ENCODE measurements around the gene PRDM16. TPM values are rescaled to one million over a fixed set of nuclear protein-coding genes. Genes with fewer than 3 reads are reported as not detected.
A peak's percentile ranks its signal among the peaks of the same experiment; 100 is the strongest.

PRDM16 gene
- polyA plus RNA-seq, 2 of the 4 experiments (the other 2 are of a cell fraction) = 0.03 to 0.35 TPM

DNA sequence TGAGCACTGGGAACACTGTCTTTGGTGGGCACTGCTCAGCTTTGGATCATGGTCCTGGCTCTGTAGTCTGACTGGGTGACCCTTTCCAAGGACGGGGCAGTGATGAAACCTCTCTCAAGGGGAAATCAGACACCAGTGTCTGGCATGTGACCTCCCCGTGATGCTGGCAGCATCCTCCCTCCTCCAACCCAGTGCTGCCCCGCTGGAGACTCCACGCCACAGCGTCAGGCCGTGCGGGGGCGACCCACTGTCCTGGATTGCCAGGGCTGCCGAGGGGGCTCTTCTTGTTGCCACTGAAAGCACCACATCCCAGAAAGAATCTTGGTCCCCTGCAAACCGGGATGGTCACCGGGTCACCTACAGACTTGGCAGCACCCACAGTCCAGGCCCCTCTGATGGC, 239.1 kb downstream of the PRDM16 start:
- no peak for FAIRE-seq
- POLR2A ChIA-PET = no interaction called here

DNA sequence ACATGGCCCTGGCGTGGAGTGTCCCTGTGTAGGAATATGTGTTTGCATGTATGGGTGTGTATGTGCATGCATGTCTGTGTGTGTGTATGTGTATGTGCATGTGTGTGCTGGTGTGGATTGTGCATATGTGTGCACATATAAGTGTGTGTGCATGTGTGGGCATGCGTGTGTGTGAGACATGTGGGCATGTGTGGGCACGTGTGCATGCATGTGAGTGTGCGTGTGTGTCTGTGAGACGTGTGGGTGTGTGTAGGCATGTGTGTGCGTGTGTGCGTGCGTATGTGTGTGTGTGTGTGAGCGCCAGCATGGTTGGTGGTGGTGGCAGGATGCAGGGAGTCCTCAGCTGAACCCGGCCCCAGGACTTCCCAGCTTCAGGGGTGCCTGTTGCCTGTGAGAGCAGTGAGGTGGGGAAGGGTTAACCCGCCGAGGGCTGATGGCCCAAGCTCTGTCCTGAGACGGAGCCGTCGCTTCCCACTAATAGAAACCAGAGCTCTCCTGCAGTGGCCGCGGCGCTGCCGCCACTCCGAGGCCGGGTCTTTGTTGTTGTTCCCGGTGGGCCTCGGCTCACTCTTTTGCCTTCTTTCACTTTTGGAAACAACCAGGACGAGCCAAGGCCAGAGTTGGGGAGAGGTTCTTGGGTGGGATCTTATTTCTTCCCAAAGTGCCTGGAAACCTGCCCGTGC, 241.9 kb downstream of the PRDM16 start:
- ATAC-seq (no peak), FAIRE-seq (no peak), DNase-seq (ENCODE audit: low read depth in 1 of 2, low spot score in 1 of 2) (no peak)
- no peak overlapping the region for H3K4me2 ChIP-seq
- TF ChIP-seq TP53 (CRISPR knock-in tag; IDR thresholded peaks at IDR 0.05) (no peak), FOXS1 (CRISPR knock-in tag; IDR thresholded peaks at IDR 0.05) (no peak), TFCP2L1 (CRISPR knock-in tag; IDR thresholded peaks at IDR 0.05) (no peak), SREBF2 (IDR thresholded peaks at IDR 0.05) (no peak), ESRRA (IDR thresholded peaks at IDR 0.05; ENCODE audit: borderline replicate concordance, low read length) (no peak)
- POLR2A ChIA-PET = no interaction called here
- CTCF ChIA-PET = interaction anchor here (1.3 to 2.2 kb wide), 2 partner anchors 9 to 298 kb away, joined by 4 to 5 read pairs; no protein-coding TSS in a partner anchor
- H3K27ac ChIP-seq = peak overlapping the region in 1 of 2 experiments; percentile 92; a peak in 3 of 6 replicates
- no peaks in the 10 kb centered on the region for H3K9me3 ChIP-seq
- H3K4me1 ChIP-seq = peaks cover 28% of the 10 kb centered on the region
- 94% methylated on average over 23 of the region's 25 CpGs for WGBS (ENCODE audit: missing lambda C conversion rate)
- H3K4me3 ChIP-seq = no peak overlapping the region

More for the DNA sequence above, 239.1 kb downstream of the PRDM16 start:
- CTCF ChIA-PET = no interaction called here
- Histone ChIP-seq H3K27ac (no peak overlapping the region), H3K9me3 (no peaks in the 10 kb centered on the region), H3K4me2 (no peak overlapping the region), H3K4me1 (peaks cover 17% of the 10 kb centered on the region), H3K4me3 (no peak overlapping the region)
- TF ChIP-seq ZSCAN20 (CRISPR knock-in tag; IDR thresholded peaks at IDR 0.05) (no peak), CEBPB (IDR thresholded peaks at IDR 0.05) (no peak), POLR2AphosphoS2 (conservative IDR thresholded peaks at IDR 0.05; ENCODE audit: low read length) (no peak), RARB (CRISPR knock-in tag; IDR thresholded peaks at IDR 0.05) (no peak), SMC3 (IDR thresholded peaks at IDR 0.05) (no peak), EHMT2 (IDR thresholded peaks at IDR 0.05; ENCODE audit: low read depth) (no peak), ZFP36 (IDR thresholded peaks at IDR 0.05; ENCODE audit: borderline replicate concordance, partially characterized antibody) (no peak), RAD21 (conservative IDR thresholded peaks at IDR 0.05 in 1 of 2, IDR thresholded peaks at IDR 0.05 in 1 of 2) (no peak), JUNB (IDR thresholded peaks at IDR 0.05) (no peak), BHLHE40 (IDR thresholded peaks at IDR 0.05; ENCODE audit: low read depth, low read length) (no peak), FOSB (CRISPR knock-in tag; IDR thresholded peaks at IDR 0.05) (no peak), CBX2 (IDR thresholded peaks at IDR 0.05; ENCODE audit: borderline replicate concordance, low read depth) (no peak), POLR2A (IDR thresholded peaks at IDR 0.05; ENCODE audit: low read length) (no peak), FOXS1 (CRISPR knock-in tag; IDR thresholded peaks at IDR 0.05) (no peak), FOSL2 (IDR thresholded peaks at IDR 0.05) (no peak), FOSL2 (CRISPR knock-in tag; IDR thresholded peaks at IDR 0.05) (no peak), ZNF302 (CRISPR knock-in tag; IDR thresholded peaks at IDR 0.05) (no peak), GATA3 (IDR thresholded peaks at IDR 0.05; ENCODE audit: borderline replicate concordance) (no peak), ZC3H11A (IDR thresholded peaks at IDR 0.05) (no peak)
- TF ChIP-seq, protein P1, sequence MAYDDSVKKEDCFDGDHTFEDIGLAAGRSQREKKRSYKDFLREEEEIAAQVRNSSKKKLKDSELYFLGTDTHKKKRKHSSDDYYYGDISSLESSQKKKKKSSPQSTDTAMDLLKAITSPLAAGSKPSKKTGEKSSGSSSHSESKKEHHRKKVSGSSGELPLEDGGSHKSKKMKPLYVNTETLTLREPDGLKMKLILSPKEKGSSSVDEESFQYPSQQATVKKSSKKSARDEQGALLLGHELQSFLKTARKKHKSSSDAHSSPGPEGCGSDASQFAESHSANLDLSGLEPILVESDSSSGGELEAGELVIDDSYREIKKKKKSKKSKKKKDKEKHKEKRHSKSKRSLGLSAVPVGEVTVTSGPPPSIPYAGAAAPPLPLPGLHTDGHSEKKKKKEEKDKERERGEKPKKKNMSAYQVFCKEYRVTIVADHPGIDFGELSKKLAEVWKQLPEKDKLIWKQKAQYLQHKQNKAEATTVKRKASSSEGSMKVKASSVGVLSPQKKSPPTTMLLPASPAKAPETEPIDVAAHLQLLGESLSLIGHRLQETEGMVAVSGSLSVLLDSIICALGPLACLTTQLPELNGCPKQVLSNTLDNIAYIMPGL (CRISPR knock-in tag; IDR thresholded peaks at IDR 0.05; ENCODE audit: borderline replicate concordance) = no peak
- WGBS (ENCODE audit: missing lambda C conversion rate) = 93% methylated on average over 9 of the region's 11 CpGs
- DNase-seq (ENCODE audit: low read depth in 1 of 2, low spot score in 1 of 2) (no peak), ATAC-seq (no peak)

DNA sequence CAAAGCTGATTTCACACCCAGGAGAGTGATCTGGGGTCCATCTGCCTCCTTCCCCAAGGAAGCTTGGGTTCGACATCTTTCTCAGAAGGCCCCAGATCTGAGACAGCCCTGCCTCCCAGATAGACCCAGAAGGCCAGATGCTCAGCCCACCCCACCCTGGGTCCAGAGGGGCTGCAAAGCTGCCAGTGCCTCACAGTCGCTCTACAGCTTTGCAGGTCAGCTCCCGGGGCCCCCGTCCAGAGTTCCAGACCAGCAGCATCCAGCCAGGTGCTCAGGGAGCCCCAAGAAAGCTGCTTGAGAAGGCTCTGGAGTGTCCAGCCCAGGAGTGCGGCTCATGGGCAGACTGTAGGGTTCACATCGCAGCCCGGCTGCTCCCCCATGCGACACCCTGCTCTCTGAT, 242.7 kb downstream of the PRDM16 start:
- Histone ChIP-seq H3K4me1 (peaks cover 23% of the 10 kb centered on the region), H3K9me3 (no peaks in the 10 kb centered on the region), H3K4me2 (no peak overlapping the region), H3K4me3 (no peak overlapping the region), H3K27ac (peak overlapping the region; percentile 91 to 92; a peak in 5 of 6 replicates)
- WGBS (ENCODE audit: missing lambda C conversion rate) = no CpG with 5 or more reads among the region's 8 CpGs
- ChIA-PET CTCF (no interaction called here), POLR2A (no interaction called here)
- ATAC-seq (no peak), DNase-seq (ENCODE audit: low read depth in 1 of 2, low spot score in 1 of 2) (no peak), FAIRE-seq (no peak)
- TF ChIP-seq TP53 (CRISPR knock-in tag; IDR thresholded peaks at IDR 0.05) (no peak), RARB (CRISPR knock-in tag; IDR thresholded peaks at IDR 0.05) (no peak), CBX8 (IDR thresholded peaks at IDR 0.05) (no peak), SREBF2 (IDR thresholded peaks at IDR 0.05) (no peak), GATA3 (IDR thresholded peaks at IDR 0.05; ENCODE audit: borderline replicate concordance) (no peak), KDM1A (IDR thresholded peaks at IDR 0.05; ENCODE audit: low read depth) (no peak), ZSCAN20 (CRISPR knock-in tag; IDR thresholded peaks at IDR 0.05) (no peak), EHMT2 (IDR thresholded peaks at IDR 0.05; ENCODE audit: low read depth) (no peak)
- TF ChIP-seq, protein P2, sequence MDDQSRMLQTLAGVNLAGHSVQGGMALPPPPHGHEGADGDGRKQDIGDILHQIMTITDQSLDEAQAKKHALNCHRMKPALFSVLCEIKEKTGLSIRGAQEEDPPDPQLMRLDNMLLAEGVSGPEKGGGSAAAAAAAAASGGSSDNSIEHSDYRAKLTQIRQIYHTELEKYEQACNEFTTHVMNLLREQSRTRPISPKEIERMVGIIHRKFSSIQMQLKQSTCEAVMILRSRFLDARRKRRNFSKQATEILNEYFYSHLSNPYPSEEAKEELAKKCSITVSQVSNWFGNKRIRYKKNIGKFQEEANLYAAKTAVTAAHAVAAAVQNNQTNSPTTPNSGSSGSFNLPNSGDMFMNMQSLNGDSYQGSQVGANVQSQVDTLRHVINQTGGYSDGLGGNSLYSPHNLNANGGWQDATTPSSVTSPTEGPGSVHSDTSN (IDR thresholded peaks at IDR 0.05) = no peak

Data from A549 (cell line).